Measurements from ENCODE around the gene TMEM43. TPM values are rescaled to one million over a fixed set of nuclear protein-coding genes. Genes with fewer than 3 reads are reported as not detected.
"Not testable (repeated sequence)": the region's sequence is repeated elsewhere in the genome, so short reads cannot be mapped to it uniquely, and the experiment has no call there.

TMEM43 gene
- polyA plus RNA-seq, 4 donors = 56.6 to 65.5 (median 60.2) TPM

DNA sequence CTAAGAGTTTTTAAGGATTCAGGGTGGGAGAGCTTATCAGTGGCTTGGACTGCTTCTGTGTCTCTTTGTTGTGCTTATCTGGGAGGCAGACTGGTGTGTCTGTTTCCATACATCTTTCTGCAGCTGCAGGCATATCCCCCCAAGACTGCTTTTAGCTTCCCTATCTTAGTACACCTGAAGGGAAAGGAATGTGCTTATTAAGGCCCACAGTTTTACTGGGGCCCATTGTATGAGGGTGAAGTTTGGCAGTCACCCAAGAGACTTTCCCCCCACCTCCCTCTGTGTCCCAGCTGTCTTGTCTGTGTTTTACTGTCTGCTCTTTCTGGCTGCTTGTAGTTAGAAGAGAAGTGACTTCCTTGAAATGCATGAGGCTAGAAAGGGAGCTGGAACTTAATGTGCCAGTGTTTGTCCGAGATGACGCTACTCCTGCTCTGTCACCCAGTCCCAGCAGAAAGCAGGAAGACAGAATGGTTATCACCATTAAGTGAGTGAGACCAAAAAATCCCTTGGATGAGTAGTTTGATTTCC, 3.9 kb upstream of the TMEM43 start:
- not testable (repeated sequence) for DNase-seq (ENCODE audit: low read depth in 4 of 4, low spot score in 3 of 4)

DNA sequence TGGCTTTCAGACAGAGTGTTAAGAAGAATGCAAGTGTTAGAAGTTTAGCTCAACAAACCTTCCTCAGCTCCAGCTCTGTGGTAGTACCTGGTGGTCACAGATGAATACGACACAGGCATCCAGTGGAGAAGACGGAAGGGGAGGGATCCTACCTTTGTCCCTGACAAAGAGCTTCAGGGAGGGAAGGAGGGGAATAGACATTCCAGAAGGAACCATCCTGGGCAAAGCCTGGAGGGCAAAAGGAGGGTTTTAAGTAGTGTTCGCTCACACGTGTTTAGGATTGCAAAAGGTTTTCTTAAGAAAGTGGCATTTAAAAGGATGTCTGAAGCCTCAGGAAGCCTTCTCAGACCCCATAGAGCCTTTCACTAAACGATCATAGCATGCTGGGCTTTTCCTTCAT, 3.0 kb upstream of the TMEM43 start:
- DNase-seq (ENCODE audit: low read depth in 4 of 4, low spot score in 3 of 4) = no peak

DNA sequence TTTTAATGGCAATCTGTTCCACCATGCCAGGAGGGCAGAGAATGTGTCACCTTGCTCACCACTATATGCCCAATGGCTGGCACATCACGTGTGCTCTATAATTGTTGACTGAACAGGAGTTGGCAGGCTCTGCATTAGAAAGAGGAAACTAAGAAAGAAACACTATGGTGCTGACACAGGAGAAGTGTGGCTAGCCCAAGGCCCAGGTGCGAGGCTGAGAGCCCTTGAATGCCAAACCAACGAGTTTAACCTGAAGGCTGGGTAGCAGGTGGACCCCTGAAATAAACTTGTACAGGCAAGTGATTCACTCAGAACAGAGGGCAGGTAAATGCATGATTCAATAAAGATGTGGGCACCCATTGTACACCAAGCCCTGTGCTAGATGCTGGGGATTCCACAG, 2.6 kb upstream of the TMEM43 start:
- no peak for DNase-seq (ENCODE audit: low read depth in 4 of 4, low spot score in 3 of 4)

DNA sequence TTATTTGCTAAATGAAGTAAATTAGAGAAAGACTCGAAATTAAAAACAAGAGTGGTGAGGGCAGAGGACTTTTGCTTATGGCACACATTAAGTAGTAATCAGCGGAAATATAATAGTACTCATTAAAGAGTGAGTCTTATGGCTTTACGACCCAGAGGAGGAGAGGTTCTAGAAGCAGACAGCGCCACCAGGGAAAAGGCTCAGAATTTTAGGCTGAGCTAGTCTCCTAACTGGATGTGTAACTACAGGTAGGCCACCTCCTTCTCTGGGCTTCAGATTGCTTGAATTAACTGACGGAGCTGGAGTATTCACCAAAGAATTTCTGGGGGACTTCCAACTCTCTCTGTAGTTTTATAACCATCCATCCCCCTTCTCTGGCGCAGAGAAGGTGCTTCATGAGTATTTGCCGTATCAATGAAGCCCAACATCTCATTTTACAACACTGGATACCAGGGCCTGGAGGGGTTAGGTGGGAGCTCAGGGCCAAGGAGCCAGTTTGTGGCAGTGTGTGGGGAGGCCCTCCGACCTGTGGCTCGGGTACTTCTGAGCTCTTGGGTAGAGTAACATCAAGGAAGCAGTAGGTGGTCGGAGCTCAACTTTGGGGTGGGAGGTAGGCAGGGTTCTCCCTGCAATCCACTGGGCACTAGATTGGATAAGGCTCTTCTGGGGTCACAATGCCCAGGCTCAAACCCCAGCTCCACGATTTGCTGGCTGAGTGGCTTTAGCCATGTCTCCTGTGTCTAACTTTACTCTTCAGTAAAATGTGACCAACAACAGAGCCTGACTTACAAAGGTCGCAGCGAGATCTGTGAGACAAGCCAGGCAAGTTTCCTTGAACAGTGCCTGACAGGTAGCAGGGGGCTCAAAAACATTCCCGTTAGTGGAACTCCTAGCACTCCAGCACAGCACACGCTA, 1.3 kb upstream of the TMEM43 start:
- no peak for DNase-seq (ENCODE audit: low read depth in 4 of 4, low spot score in 3 of 4)

DNA sequence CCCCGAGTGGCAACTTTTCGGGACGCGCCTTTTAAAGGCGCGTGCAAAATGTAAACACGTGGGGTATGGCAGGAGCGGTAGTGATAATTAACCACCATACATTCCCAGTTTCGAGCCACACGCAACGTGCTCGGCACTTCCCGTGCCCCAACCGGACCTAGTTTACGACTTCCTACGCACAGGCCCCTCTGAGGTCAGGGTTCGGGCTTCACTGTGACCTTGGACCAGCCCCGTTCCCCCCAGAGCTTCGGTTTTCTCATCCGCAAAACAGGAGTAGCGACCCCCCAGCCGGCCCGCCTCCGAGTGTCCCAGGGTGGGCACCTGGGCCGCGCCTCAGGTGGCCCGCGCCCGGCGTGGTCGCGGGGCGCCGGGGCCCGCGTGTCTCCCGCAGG, 633 bp upstream of the TMEM43 start:
- peak in 1 of 4 donors; percentile 18 for DNase-seq (ENCODE audit: low read depth in 4 of 4, low spot score in 3 of 4)

DNA sequence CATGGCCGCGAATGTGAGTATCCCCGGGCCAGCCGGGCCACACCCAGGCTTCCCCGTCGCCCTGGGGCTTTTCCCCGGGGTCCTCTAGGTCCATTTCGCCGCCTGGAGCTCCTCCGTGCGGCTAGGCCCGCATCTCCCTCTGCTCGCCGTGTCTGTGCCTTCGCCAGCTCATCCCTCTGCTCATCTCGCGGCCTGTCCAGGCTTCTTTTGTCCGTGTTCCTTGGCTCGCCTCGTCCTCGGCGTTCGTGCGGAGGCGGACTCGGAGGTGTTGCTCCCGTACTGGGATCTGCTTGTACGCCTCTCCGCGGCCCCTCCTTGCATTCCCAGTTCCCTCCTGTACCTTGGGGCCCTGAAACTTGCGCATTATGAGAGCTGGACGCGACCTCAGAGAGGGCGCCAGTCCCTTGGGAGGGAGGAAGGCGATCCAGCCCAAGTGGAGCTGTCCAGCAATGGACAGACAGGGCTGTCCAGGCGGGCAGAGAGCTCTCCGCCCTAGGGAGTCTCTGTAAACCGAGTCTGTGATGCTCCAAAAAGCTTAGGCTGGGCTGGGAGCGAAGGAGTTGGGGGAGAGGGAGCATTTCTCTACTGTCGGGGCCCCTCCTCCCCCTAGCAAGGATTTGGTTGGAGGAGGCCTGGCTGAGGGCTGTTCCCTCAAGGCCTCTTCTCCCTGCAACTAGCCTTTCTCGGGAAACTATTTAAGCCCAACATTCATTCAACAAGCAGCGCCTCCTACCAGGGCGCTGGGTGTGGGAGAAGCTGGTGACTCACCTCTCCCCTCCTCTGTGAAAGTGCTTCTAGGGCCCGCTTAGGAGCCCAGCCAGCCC, 553 bp downstream of the TMEM43 start:
- peak in 2 of 4 donors; percentile 28 to 48 for DNase-seq (ENCODE audit: low read depth in 4 of 4, low spot score in 3 of 4)

DNA sequence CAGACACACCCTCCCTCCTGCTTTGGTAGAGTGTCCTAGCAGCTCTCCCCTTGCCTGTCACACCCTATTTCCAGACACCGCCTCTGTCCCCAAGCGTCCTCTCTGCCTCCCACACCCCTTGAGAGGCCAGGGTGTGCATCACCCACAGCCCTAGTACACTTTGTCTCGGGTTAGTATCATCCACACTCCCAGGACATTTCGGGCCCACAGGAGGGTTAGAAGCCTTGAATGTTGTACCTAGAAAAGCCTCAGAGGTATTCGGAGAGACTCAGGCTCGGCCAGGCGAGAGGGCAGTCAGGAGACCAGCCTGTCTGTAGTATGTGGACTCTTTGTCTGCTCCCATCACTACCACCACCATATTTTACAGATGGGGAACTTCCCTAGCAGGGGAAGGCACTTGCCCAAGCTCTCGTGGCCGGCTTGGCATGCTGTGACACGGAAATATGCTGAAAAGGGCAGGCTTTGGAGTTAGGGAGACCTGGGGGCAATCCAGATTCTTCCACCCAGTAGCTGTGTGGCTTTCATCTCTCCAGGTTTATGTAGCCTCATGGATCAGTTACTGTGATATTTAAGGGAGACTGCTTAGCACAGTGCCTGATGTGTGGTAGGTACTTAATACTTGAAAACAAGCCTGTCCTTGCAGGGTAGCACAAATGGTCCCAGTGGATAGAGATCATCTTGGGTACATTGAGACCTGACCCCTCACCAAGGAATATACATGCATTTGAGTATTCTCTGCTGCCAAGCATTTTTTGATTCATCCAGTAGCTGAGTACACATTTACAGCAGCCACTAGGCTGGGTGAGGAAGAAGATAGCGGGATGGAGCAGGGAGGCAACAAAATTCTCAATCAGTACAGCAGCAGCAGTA, 1.4 kb downstream of the TMEM43 start:
- DNase-seq (ENCODE audit: low read depth in 4 of 4, low spot score in 3 of 4) = no peak

DNA sequence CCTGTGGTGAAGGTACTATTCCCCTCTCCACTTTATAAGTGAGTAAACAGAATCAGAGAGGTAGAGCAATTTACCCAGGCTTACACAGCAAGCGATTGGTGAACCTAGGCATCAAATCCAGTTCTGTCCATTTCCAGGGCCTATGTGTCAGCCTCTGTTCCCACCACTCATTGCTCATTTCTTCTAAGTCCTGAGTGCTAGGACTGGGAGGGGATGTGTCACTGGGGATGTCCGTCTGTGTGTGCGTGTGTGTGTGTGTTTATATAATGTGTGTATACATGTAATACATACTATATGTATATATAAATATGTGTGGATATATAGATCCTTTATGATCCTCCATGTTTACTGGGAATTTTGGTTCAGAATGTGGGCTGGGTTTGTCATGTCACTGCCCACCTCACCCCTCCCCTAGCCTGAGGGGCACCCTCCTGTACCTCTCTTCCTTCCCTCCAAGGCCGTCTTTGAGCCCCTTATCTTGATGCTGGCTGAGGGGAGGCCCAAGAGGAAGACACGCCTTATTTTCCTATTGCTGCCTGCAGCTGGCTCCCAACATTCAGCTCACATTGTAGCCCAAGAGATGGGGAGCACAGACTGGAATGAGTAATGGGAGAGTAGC, 2.1 kb downstream of the TMEM43 start:
- no peak for DNase-seq (ENCODE audit: low read depth in 4 of 4, low spot score in 3 of 4)

DNA sequence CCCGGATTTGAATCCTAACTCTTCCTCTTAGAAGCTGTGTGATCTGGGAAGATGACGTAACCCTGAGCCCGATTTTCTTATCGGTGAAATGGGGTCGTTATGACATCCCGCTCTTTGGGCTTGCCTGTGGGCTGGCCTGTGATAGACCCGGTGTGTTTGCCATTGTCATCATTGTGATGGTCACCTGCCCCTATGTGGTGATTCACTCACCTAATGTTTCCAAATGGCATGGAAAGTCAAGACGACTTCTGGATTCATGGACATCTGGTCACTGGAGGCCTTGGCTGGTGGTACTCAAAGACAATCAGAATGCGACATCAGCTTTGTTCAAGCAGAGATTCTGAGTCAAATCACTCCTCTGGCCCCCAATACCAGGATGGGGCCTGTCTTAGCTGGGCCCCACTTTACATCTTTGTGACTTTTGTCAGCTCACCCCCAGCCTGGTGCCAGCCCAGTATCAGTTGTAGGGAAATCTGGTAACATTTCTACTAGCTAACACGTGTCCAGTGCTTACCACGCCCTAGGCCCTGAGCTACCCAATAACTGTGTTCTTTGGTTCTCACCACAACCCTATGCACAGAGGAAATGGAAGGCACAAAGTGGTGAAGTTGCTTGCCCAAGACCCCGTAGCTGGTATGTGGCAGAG, 2.8 kb downstream of the TMEM43 start:
- no peak for DNase-seq (ENCODE audit: low read depth in 4 of 4, low spot score in 3 of 4)

DNA sequence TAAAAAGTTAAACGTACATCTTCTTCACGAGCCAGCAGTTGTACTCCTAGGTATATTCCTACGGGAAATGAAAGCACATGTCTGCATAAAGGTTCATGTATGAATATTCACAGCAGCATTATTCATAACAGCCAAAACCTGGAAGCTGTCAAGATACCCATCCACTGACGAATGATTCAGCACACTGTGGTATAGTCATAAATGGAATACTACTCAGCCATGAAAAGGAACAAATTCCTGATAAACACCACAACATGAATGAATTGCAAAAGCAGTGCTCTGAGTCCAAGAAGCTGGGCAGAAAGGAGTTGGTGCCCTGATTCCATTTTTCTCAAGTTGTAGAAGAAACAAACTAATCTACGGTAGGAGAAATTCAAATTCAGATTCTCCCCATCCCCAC, 3.9 kb downstream of the TMEM43 start:
- DNase-seq (ENCODE audit: low read depth in 4 of 4, low spot score in 3 of 4) = no peak

DNA sequence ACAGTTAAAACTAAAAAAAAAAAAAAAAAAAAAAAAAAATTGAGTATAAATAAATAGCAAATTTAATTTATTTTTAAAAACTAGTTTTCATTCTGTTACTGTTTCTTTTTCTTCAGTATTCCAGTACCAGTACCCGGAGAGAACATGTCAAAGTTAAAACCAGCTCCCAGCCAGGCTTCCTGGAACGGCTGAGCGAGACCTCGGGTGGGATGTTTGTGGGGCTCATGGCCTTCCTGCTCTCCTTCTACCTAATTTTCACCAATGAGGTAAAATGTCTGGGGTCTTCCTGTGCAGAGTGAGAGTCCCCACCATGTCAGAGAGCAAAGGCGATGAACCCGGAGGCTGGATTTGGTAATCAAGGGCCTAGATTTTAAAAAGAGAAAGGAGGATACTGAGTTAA, 4.4 kb downstream of the TMEM43 start:
- no peak for DNase-seq (ENCODE audit: low read depth in 4 of 4, low spot score in 3 of 4)

DNA sequence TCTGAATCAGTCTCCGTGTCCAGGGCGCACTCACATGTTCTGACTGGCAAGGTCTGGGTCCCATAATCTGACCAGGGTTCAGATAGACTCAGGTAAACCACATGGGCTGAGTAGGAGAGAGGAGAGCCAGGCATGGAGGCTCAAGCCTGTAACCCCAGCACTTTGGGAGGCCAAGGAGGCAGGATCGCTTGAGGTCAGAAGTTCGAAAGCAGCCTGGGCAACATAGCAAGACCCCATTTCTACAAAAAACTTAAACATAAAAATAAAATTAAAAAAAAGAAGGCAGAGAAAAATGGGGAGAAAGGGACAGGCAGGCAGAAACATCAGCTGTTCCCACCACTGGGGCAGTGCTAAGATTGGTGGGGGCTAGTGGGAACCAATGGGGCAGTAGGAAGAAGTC, 5.4 kb downstream of the TMEM43 start:
- no peak for DNase-seq (ENCODE audit: low read depth in 4 of 4, low spot score in 3 of 4)

DNA sequence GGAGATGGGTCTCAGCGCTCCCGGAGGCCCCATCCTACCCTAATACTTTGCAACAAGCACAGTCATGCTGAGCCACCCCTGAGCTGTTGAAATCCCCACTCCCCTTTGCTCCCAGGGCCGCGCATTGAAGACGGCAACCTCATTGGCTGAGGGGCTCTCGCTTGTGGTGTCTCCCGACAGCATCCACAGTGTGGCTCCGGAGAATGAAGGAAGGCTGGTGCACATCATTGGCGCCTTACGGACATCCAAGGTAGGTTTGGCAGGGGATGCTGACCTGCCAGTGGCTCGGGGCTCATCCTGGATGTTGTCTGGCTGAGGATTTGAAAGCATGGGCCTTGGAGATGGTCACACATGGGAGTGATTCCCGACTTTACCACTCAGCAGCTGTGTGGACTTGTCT, 5.9 kb downstream of the TMEM43 start:
- no peak for DNase-seq (ENCODE audit: low read depth in 4 of 4, low spot score in 3 of 4)

DNA sequence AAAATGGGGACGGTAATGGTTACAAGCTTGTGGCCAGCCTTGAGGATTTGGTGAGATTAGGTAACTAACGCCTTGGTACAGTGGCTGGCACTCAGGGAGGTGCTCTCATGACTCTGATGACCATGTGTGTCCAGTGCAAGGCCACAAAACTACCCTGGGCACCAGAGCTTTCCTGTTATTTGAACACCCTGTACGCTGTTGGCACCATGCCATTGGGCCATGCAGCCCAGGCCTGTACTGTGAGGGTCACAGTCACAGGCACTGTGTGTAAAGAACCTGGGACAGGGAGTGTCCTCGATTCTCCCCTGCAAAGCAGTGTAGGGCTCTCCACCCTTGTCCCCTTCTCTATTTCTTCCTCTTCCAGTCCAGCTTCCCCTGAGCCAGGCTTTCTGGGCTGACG, 6.3 kb downstream of the TMEM43 start:
- DNase-seq (ENCODE audit: low read depth in 4 of 4, low spot score in 3 of 4) = no peak

DNA sequence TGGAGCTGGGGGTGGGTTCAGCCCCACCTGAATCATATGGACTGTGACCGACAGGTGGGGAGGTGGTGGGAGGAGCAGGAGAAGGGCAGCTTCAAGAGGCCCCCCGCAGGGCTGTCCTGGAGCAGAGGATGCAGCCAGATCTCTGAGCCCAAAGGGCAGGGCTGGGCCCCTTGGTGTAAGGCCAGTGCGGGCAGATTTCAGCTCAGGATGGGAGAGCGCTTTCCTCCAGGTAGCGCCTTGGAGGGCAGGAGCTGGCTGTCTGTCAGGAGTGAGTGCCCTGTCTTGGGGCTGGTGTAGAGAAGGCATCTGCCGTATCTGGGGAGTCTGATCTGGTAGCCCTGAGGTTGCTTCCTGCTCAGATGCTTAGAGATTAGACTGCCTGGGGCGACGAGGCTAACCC, 7.3 kb downstream of the TMEM43 start:
- DNase-seq (ENCODE audit: low read depth in 4 of 4, low spot score in 3 of 4) = no peak

DNA sequence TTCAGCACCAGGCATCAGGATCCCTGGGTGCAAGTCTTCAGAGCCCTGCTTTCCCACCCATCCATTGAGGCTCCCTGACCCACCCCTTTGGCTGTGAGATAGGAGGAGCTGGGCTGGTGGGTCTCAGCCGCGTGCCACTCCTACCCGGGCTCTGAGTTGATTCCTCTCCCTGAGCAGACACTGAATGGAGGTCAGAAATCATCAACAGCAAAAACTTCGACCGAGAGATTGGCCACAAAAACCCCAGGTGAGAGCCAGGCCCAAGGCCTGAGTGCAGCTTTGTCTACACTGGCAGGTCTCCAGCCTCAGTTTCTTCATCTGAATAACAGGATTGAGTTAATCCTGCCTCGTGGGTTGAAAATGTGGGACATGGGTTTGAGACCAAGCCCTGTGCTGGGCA, 7.8 kb downstream of the TMEM43 start:
- no peak for DNase-seq (ENCODE audit: low read depth in 4 of 4, low spot score in 3 of 4)

DNA sequence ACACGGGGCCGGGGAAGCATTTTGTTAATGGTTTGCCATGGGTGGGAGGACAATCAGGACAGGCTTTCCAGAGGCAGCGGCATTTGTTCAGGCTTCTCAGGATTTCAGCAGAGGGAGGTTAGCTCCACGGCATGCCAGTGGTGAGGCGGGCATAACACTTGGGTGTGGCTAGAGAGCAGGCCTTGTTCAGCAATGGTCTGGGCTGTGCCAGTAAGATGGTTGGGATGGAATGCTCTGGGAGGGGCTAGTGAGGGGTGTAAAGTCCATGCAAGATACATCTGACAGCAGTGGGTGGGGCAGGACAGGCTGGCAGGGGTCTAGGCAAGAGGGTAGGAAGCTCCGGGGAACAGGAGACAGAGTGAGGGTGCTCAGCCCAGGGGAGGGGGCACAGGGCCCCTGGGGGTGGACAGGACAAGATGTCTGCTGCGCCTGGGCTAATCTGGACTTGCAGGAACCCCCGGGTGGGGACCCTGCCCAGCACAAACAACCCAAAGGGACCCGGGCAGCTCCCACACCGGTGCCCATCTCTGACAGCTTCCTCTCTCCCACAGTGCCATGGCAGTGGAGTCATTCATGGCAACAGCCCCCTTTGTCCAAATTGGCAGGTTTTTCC, 8.4 kb downstream of the TMEM43 start:
- DNase-seq (ENCODE audit: low read depth in 4 of 4, low spot score in 3 of 4) = no peak

DNA sequence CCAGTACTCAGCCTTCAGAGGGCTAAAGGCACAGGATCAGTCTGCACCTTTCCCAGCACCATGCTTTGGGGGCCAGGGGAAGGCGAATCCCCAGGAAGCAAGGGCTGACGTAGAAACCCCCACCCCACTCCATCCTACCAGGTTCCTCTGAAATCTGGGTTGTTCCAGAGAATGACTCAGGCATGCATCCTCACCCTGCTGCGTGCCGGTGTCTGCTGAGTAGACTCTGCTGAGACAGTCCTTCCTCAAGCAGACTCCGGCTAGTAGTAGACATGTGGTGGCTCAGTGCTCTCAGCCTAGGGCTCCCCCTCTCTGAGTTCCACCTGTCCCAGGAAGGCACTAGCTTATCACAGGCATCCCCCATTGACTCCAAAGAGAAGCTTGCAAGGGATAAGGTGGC, 9.0 kb downstream of the TMEM43 start:
- DNase-seq (ENCODE audit: low read depth in 4 of 4, low spot score in 3 of 4) = no peak

DNA sequence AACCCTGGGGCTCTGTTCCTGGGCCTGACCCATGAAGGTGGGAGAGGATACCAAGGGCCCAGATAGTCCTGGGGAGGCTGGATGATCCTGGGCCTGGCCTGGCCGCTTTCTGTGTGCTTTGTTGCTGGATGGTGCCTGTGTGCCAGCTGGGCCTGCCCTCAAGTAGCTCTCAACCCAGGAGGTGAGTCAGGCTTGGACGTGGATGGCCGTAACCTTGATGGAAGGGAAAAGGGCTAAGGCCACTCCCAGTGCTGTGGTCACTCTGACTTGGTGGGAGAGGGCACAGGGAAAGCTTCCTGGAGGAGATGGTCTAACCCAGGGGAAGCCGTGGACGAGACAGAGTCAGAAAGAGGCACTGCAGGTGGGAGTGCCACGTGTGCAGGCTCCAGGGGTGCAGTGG, 9.4 kb downstream of the TMEM43 start:
- DNase-seq (ENCODE audit: low read depth in 4 of 4, low spot score in 3 of 4) = no peak

All from right renal pelvis (tissue), 4 donors.